K562 (cell line): ENCODE data around the gene FUT8. TPM values are rescaled to one million over a fixed set of nuclear protein-coding genes. Genes with fewer than 3 reads are reported as not detected.

Experiments used
- ATAC-seq: fragments of 200-7000 bp; cut with Tn5 transposase; 3 replicates; pipeline ENCODE4 v1.9.1; 2020; ENCODE audit warnings: moderate library complexity
- BruUV-seq: library from RNA; stranded (reverse); fragments of 400-500 nt; replicated peaks from 2 replicates; lab custom pipeline; 2021; lab: Mats Ljungman, UMichigan
- CTCF ChIA-PET: fragments of 300-600 bp; formaldehyde crosslinking; extraction: SDS; loops from one replicate; lab custom pipeline; 2021; ENCODE audit warnings: low intra/inter-chr PET ratio; lab: Yijun Ruan, JAX
- POLR2A ChIA-PET: fragments of 300-600, 350-650 bp; sonication (Branson Sonifier 250); formaldehyde crosslinking; extraction: SDS; loops from one replicate; lab custom pipeline; 2021; ENCODE audit warnings: antibody characterized with exemption, inconsistent platforms; lab: Yijun Ruan, JAX
- DNase-seq, 4 experiments: peaks; one replicate each; pipeline versions ENCODE4 v3.0.0 to v3.0.0-alpha.2; 2011 to 2018; ENCODE audit warnings: low spot score in 3 of 4, mixed read lengths in 3 of 4; ENCODE audit errors: extremely low read depth in 1 of 4
- FAIRE-seq: peaks from 2 replicates; lab custom pipeline; 2011; peaks lifted over from hg19 to GRCh38; lab: Jason Lieb, UNC
- H2AFZ ChIP-seq: 2 replicates; pipeline ENCODE4 v1.6.0; 2011; ENCODE audit warnings: low read depth, low read length, control low read depth, inconsistent platforms
- H3K27ac ChIP-seq: fragments of 200-600 bp; 3 replicates; pipeline ENCODE4 v1.8.0; 2011; ENCODE audit warnings: low read depth, mild to moderate bottlenecking, control low read depth, inconsistent platforms, low read length, moderate library complexity, mixed read lengths; ENCODE audit errors: extremely low read depth
- H3K27me3 ChIP-seq, 2 experiments: fragments of 300-600 bp in 1 of 2; 2 replicates in 1 of 2; 3 replicates in 1 of 2; pipeline versions ENCODE4 v1.6.0 to v1.8.0; 2011; ENCODE audit warnings: inconsistent platforms in 2 of 2, low read length in 2 of 2, mild to moderate bottlenecking in 1 of 2, mixed read lengths in 1 of 2, moderate library complexity in 1 of 2; ENCODE audit not compliant: control insufficient read depth in 2 of 2, insufficient read depth in 2 of 2
- H3K36me3 ChIP-seq: fragments of 300-600 bp; 3 replicates; pipeline ENCODE4 v1.8.0; 2011; ENCODE audit warnings: mild to moderate bottlenecking, low read length, inconsistent platforms; ENCODE audit not compliant: control insufficient read depth, insufficient read depth
- H3K4me1 ChIP-seq, 2 experiments: fragments of 200-600 bp in 1 of 2; replicated peaks in 1 of 2; 2 replicates in 1 of 2; 3 replicates in 1 of 2; pipeline versions ENCODE4 v1.5.1 to v1.8.0; 2011; ENCODE audit warnings: inconsistent platforms in 2 of 2, low read length in 2 of 2, mild to moderate bottlenecking in 1 of 2, mixed read lengths in 1 of 2, moderate library complexity in 1 of 2; ENCODE audit not compliant: control insufficient read depth in 2 of 2, insufficient read depth in 2 of 2
- H3K4me2 ChIP-seq: 2 replicates; pipeline ENCODE4 v1.6.1; 2011; ENCODE audit warnings: low read length, control low read depth, inconsistent platforms, mixed read lengths; ENCODE audit not compliant: insufficient read depth
- H3K4me3 ChIP-seq: fragments of 200-600 bp; sonication (generic), shearing (Covaris generic); 2 replicates; pipeline ENCODE4 v1.5.1; 2016; ENCODE audit warnings: control low read depth, inconsistent platforms
- H3K79me2 ChIP-seq: fragments of 200-600 bp; 3 replicates; pipeline ENCODE4 v1.8.0; 2011; ENCODE audit warnings: low read length, inconsistent platforms; ENCODE audit not compliant: control insufficient read depth, insufficient read depth
- H3K9ac ChIP-seq, 2 experiments: 2 replicates each; pipeline versions ENCODE4 v1.6.0 to v1.6.1; 2011; ENCODE audit warnings: low read depth in 2 of 2, low read length in 2 of 2, control low read depth in 1 of 2, inconsistent platforms in 1 of 2, mild to moderate bottlenecking in 1 of 2, mixed read lengths in 1 of 2; ENCODE audit not compliant: insufficient read depth in 1 of 2
- H3K9me1 ChIP-seq: one replicate; pipeline ENCODE4 v1.6.0; 2011; ENCODE audit warnings: inconsistent platforms, mild to moderate bottlenecking, low read length, moderate library complexity; ENCODE audit not compliant: control insufficient read depth, insufficient read depth
- H3K9me3 ChIP-seq: replicated peaks from 2 replicates; pipeline ENCODE4 v1.5.1; 2011; ENCODE audit warnings: low read depth, low read length, inconsistent platforms; ENCODE audit not compliant: control insufficient read depth, insufficient read depth
- H4K20me1 ChIP-seq: replicated peaks from 2 replicates; pipeline ENCODE4 v1.6.1; 2011; ENCODE audit warnings: low read length, inconsistent platforms, mixed read lengths; ENCODE audit not compliant: control insufficient read depth, insufficient read depth
- ILK ChIP-seq: fragments of 450-650 bp; IDR thresholded peaks from 2 replicates; pipeline ENCODE4 v1.6.1; 2016; ENCODE audit warnings: missing genetic modification characterization, low read depth, mild to moderate bottlenecking, missing compliant biosample characterization, moderate library complexity, borderline replicate concordance
- PML ChIP-seq: IDR thresholded peaks from 2 replicates; pipeline ENCODE4 v1.6.1; 2012; ENCODE audit warnings: low read length, inconsistent platforms
- POLR2AphosphoS5 ChIP-seq: IDR thresholded peaks from 2 replicates; pipeline ENCODE4 v1.6.1; 2011; ENCODE audit warnings: mild to moderate bottlenecking, low read depth, low read length, moderate library complexity; ENCODE audit not compliant: control insufficient read depth, insufficient read depth
- RB1 ChIP-seq: fragments of 450-650 bp; IDR thresholded peaks from 2 replicates; pipeline ENCODE4 v1.6.1; 2017; ENCODE audit warnings: low read depth, mild to moderate bottlenecking
- STAT5B ChIP-seq: fragments of 250-450 bp; sonication (Bioruptor Pico); IDR thresholded peaks from 2 replicates; pipeline ENCODE4 v1.8.0; 2021; ENCODE audit warnings: mild to moderate bottlenecking, inconsistent platforms
- TAF9B ChIP-seq: fragments of 450-650 bp; IDR thresholded peaks from 2 replicates; pipeline ENCODE4 v1.6.1; 2018; ENCODE audit warnings: mild to moderate bottlenecking; ENCODE audit not compliant: partially characterized antibody
- ZFPM2 ChIP-seq: fragments of 250-450 bp; sonication (Bioruptor Pico); IDR thresholded peaks from 2 replicates; pipeline ENCODE4 v1.5.1; 2022; ENCODE audit warnings: mild to moderate bottlenecking
- WGBS: fragments of 100-300 bp; shearing (Covaris generic); methylation state at CpG from one replicate; pipeline ENCODE4 v1.1.6; 2016; ENCODE audit warnings: low coverage, mixed read lengths; ENCODE audit not compliant: insufficient coverage; ENCODE audit errors: missing lambda C conversion rate; 5-methylcytosine and 5-hydroxymethylcytosine counted together
- in situ Hi-C: fragments of 300-500 bp; cut with MboI; formaldehyde crosslinking; loops from 4 replicates; pipeline ENCODE4 v1.15.0; 2018; ENCODE audit warnings: inconsistent platforms, mixed read lengths
- intact Hi-C: fragments of 100-400 bp; cut with micrococcal nuclease; formaldehyde crosslinking; loops from 2 replicates; pipeline ENCODE4 v1.14.2; 2022
- polyA plus RNA-seq, 8 experiments: library from polyadenylated mRNA; depleted of rRNA in 4 of 8; stranded (reverse) in 5 of 8; unstranded in 3 of 8; fragments of >200 nt; fragmentation: Nextera tagmentation in 2 of 8; fragmentation: Illumina TruSeq in 1 of 8; extraction: Ambion mirVana in 2 of 8; extraction: Trizol in 1 of 8; gene quantifications; 2 replicates each; pipeline versions ENCODE4 v1.2.1 to v1.2.3, GENCODE V29; 2011 to 2014; ENCODE audit warnings: inconsistent platforms in 1 of 8, missing spikeins in 1 of 8
- total RNA-seq, 7 experiments: library from RNA; depleted of rRNA in 6 of 7; stranded (reverse); fragments of >200 nt in 6 of 7; fragmentation: Illumina TruSeq in 2 of 7; extraction: Trizol in 2 of 7; gene quantifications; 2 replicates each; pipeline versions ENCODE4 v1.2.1 to v1.2.3, GENCODE V29; 2011 to 2021; ENCODE audit warnings: low replicate concordance in 1 of 7
- TF ChIP-seq, protein P1 (sequence below): fragments of 200-800 bp; sonication (Bioruptor generic); IDR thresholded peaks from 2 replicates; pipeline ENCODE4 v1.6.1; 2017; ENCODE audit warnings: missing genetic modification characterization, missing compliant biosample characterization
- TF ChIP-seq, protein P2 (sequence below): fragments of 250-450 bp; sonication (Bioruptor Pico); IDR thresholded peaks from 2 replicates; pipeline ENCODE4 v1.8.0; 2022; ENCODE audit warnings: moderate library complexity, mild to moderate bottlenecking, inconsistent platforms
- TF ChIP-seq, protein P3 (sequence below): sonication (generic); formaldehyde crosslinking; IDR thresholded peaks from 2 replicates; pipeline ENCODE4 v1.8.0; 2022; ENCODE audit warnings: missing genetic modification reagents, mild to moderate bottlenecking, moderate library complexity, borderline replicate concordance

The FUT8 gene
- total and polyA plus RNA-seq, 9 of the 15 experiments (the other 6 are each of a cell fraction or from before 2014, with no cell fraction given): 4.1 to 15.2 (median 7.8) TPM

DNA sequence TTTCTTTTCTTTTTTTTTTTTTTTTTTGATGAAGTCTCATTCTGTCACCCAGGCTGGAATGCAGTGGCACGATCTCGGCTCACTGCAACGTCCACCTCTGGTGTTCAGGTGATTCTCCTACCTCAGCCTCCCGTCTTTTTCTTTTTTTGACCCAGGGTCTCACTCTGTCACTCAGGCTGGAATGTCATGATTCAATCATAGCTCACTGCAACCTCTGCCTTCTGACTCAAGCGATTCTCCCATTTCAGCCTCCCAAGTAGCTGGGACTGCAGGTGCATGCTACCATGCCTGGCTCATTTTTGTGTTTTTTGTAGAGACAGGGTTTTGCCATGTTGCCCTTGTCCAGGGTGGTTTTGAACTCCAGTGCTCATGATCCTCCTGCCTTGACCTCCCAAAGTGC, 12.0 kb downstream of the FUT8 start:
- Histone ChIP-seq H3K9ac (no peak overlapping the region), H3K27ac (no peak overlapping the region), H3K79me2 (peaks cover 50% of the 10 kb centered on the region), H3K4me3 (no peak overlapping the region), H3K9me3 (no peaks in the 10 kb centered on the region)
- no peak for FAIRE-seq
- in situ Hi-C loops: loop anchor here (25.0 kb wide), 3 partner anchors 413 to 638 kb away; no protein-coding TSS in a partner anchor
- TF ChIP-seq, protein P1, sequence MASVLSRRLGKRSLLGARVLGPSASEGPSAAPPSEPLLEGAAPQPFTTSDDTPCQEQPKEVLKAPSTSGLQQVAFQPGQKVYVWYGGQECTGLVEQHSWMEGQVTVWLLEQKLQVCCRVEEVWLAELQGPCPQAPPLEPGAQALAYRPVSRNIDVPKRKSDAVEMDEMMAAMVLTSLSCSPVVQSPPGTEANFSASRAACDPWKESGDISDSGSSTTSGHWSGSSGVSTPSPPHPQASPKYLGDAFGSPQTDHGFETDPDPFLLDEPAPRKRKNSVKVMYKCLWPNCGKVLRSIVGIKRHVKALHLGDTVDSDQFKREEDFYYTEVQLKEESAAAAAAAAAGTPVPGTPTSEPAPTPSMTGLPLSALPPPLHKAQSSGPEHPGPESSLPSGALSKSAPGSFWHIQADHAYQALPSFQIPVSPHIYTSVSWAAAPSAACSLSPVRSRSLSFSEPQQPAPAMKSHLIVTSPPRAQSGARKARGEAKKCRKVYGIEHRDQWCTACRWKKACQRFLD (CRISPR knock-in tag): no peak
- no peak for TF ChIP-seq PML
- TF ChIP-seq RB1: no peak
- no peak for TF ChIP-seq TAF9B
- TF ChIP-seq ILK: no peak
- no peak for TF ChIP-seq POLR2AphosphoS5
- TF ChIP-seq, protein P2, sequence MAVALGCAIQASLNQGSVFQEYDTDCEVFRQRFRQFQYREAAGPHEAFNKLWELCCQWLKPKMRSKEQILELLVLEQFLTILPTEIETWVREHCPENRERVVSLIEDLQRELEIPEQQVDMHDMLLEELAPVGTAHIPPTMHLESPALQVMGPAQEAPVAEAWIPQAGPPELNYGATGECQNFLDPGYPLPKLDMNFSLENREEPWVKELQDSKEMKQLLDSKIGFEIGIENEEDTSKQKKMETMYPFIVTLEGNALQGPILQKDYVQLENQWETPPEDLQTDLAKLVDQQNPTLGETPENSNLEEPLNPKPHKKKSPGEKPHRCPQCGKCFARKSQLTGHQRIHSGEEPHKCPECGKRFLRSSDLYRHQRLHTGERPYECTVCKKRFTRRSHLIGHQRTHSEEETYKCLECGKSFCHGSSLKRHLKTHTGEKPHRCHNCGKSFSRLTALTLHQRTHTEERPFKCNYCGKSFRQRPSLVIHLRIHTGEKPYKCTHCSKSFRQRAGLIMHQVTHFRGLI (CRISPR knock-in tag): no peak
- no peak for TF ChIP-seq ZFPM2 (CRISPR knock-in tag)
- TF ChIP-seq, protein P3, sequence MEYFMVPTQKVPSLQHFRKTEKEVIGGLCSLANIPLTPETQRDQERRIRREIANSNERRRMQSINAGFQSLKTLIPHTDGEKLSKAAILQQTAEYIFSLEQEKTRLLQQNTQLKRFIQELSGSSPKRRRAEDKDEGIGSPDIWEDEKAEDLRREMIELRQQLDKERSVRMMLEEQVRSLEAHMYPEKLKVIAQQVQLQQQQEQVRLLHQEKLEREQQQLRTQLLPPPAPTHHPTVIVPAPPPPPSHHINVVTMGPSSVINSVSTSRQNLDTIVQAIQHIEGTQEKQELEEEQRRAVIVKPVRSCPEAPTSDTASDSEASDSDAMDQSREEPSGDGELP: no peak
- no peak for TF ChIP-seq STAT5B (CRISPR knock-in tag)
- TF ChIP-seq, all 486 proteins: peak for 0
- H3K4me1 ChIP-seq: peaks cover 2 to 8% of the 10 kb centered on the region in 2 experiments; a peak in 3 of 5 replicates
- no peak for ATAC-seq
- H4K20me1 ChIP-seq: no peaks in the 10 kb centered on the region
- no peak overlapping the region for H3K4me2 ChIP-seq
- 51% methylated on average over 5 of the region's 5 CpGs for WGBS
- ChIA-PET CTCF (no interaction called here), POLR2A (interaction anchor here (0.6 kb wide), 2 partner anchors 13 to 498 kb away, joined by 3 read pairs; no protein-coding TSS in a partner anchor)
- BruUV-seq: no TSS peak
- no peak for DNase-seq
- intact Hi-C loops: no loop called here
- no peaks in the 10 kb centered on the region for H3K27me3 ChIP-seq
- no peaks in the 10 kb centered on the region for H3K9me1 ChIP-seq
- no peaks in the 10 kb centered on the region for H3K36me3 ChIP-seq
- H2AFZ ChIP-seq: no peak overlapping the region
